Prostate gland (tissue), 2 donors: ENCODE measurements around the gene MAML3. TPM values are rescaled to one million over a fixed set of nuclear protein-coding genes. Genes with fewer than 3 reads are reported as not detected.

Experiments
- DNase-seq: peaks from one replicate; pipeline ENCODE4 v3.0.0-alpha.2; 2019; ENCODE audit warnings: low spot score
- H3K27ac ChIP-seq, 2 donors: fragments of 200-600 bp; sonication (generic); 2 replicates each; pipeline ENCODE4 v1.5.1; 2017 to 2019
- H3K27me3 ChIP-seq: fragments of 200-600 bp; sonication (generic); replicated peaks from 2 replicates; pipeline ENCODE4 v1.5.1; 2019; ENCODE audit not compliant: insufficient read depth
- H3K36me3 ChIP-seq, 2 donors: fragments of 200-600 bp; sonication (generic); 1 replicate in 1 of 2; 2 replicates in 1 of 2; pipeline versions ENCODE4 v1.5.1 to v1.8.1; 2017 to 2019
- H3K4me1 ChIP-seq: fragments of 200-600 bp; sonication (generic); replicated peaks from 2 replicates; pipeline ENCODE4 v1.5.1; 2019
- H3K4me3 ChIP-seq, 2 donors: fragments of 200-600 bp; sonication (generic); 2 replicates each; pipeline ENCODE4 v1.5.1; 2017 to 2019
- H3K9me3 ChIP-seq: fragments of 200-600 bp; sonication (generic); 2 replicates; pipeline ENCODE4 v1.5.1; 2017
- CTCF ChIP-seq, 4 experiments: fragments of 200-600 bp in 2 of 4; fragments of 450-650 bp in 2 of 4; sonication (generic) in 2 of 4; IDR thresholded peaks; 1 replicate in 3 of 4; 2 replicates in 1 of 4; pipeline ENCODE4 v1.5.1; 2016 to 2019; ENCODE audit warnings: antibody characterized with exemption in 4 of 4, mild to moderate bottlenecking in 2 of 4, moderate library complexity in 2 of 4
- POLR2A ChIP-seq: fragments of 450-650 bp; IDR thresholded peaks from one replicate; pipeline ENCODE4 v1.6.1; 2016; ENCODE audit warnings: antibody characterized with exemption, mild to moderate bottlenecking
- POLR2AphosphoS5 ChIP-seq: sonication (generic); formaldehyde crosslinking; IDR thresholded peaks from one replicate; pipeline ENCODE4 v1.6.1; 2017; ENCODE audit warnings: antibody characterized with exemption
- WGBS: methylation state at CpG from one replicate; pipeline ENCODE4 v1.1.5; 2018; 5-methylcytosine and 5-hydroxymethylcytosine counted together
- intact Hi-C: fragments of 100-400 bp; cut with DNase I; formaldehyde crosslinking; loops from one replicate; pipeline ENCODE4 v1.14.2; 2022
- total RNA-seq, 2 donors: library from RNA; depleted of rRNA; stranded (reverse); fragments of >200 nt; gene quantifications; one replicate each; pipeline ENCODE4 v1.1.0, GENCODE V29; 2016

The MAML3 gene
- total RNA-seq, 2 donors from 2014 or later, result 15.0 to 30.6 TPM

- Histone ChIP-seq H3K36me3 (no peaks in the 10 kb centered on the region), H3K9me3 (no peaks in the 10 kb centered on the region), H3K27ac (peak overlapping the region; percentile 53 to 72), H3K4me3 (no peak overlapping the region), H3K27me3 (no peaks in the 10 kb centered on the region), H3K4me1 (peaks cover 33% of the 10 kb centered on the region)
- TF ChIP-seq CTCF (IDR thresholded peaks at IDR 0.05), result no peak
- no peak for TF ChIP-seq POLR2AphosphoS5
- TF ChIP-seq POLR2A, result no peak
- DNase-seq, result no peak
- WGBS, result 71% methylated on average over 7 of the region's 7 CpGs
- intact Hi-C loops, result loop anchor here (5.0 to 10.0 kb wide), 2 partner anchors 234 to 336 kb away; partner anchors contain the start of gene MAML3
Observed at GRCh38 chr4:139918591-139918990, 235.4 kb downstream of the MAML3 start.

- H3K4me1 ChIP-seq, result peaks cover 30% of the 10 kb centered on the region
- H3K9me3 ChIP-seq, result no peaks in the 10 kb centered on the region
- WGBS, result 92% methylated on average over 6 of the region's 6 CpGs
- intact Hi-C loops, result loop anchor here (5.0 to 10.0 kb wide), 2 partner anchors 234 to 337 kb away; partner anchors contain the start of gene MAML3
- no peak for DNase-seq
- H3K27me3 ChIP-seq, result no peaks in the 10 kb centered on the region
- peak overlapping the region; percentile 53 to 72 for H3K27ac ChIP-seq
- TF ChIP-seq POLR2AphosphoS5 (no peak), POLR2A (no peak), CTCF (IDR thresholded peaks at IDR 0.05) (no peak)
- H3K36me3 ChIP-seq, result no peaks in the 10 kb centered on the region
- H3K4me3 ChIP-seq, result no peak overlapping the region
Observed at GRCh38 chr4:139917896-139918295, 236.1 kb downstream of the MAML3 start.

- no peak for DNase-seq
- Histone ChIP-seq H3K4me1 (peaks cover 14% of the 10 kb centered on the region), H3K36me3 (no peaks in the 10 kb centered on the region), H3K9me3 (no peaks in the 10 kb centered on the region), H3K4me3 (no peak overlapping the region), H3K27me3 (no peaks in the 10 kb centered on the region), H3K27ac (no peak overlapping the region)
- intact Hi-C loops, result loop anchor here (5.0 to 10.0 kb wide), 2 partner anchors 236 to 339 kb away; partner anchors contain the start of gene MAML3
- TF ChIP-seq CTCF (IDR thresholded peaks at IDR 0.05) (no peak), POLR2AphosphoS5 (no peak), POLR2A (no peak)
- 56% methylated on average over 1 of the region's 1 CpG for WGBS
Observed at GRCh38 chr4:139916041-139916440, 237.9 kb downstream of the MAML3 start.

GRCh38 chr4:139915037-139915436, 238.9 kb downstream of the MAML3 start:
- TF ChIP-seq POLR2AphosphoS5, result no peak
- no peak for TF ChIP-seq CTCF (IDR thresholded peaks at IDR 0.05)
- no peak for TF ChIP-seq POLR2A
- WGBS, result 49% methylated on average over 2 of the region's 2 CpGs

GRCh38 chr4:139913995-139914598, 239.9 kb downstream of the MAML3 start:
- Histone ChIP-seq H3K4me1 (no peaks in the 10 kb centered on the region), H3K36me3 (no peaks in the 10 kb centered on the region), H3K9me3 (no peaks in the 10 kb centered on the region), H3K27ac (peak overlapping the region in 1 of 2 donors; percentile 14), H3K4me3 (no peak overlapping the region), H3K27me3 (no peaks in the 10 kb centered on the region)
- TF ChIP-seq CTCF (IDR thresholded peaks at IDR 0.05) (no peak), POLR2A (no peak), POLR2AphosphoS5 (no peak)
- intact Hi-C loops, result loop anchor here (10.0 kb wide), 1 partner anchor 341 kb away; no protein-coding TSS in a partner anchor
- 30% methylated on average over 5 of the region's 5 CpGs for whole genome bisulfite sequencing
- no peak for DNase-seq

More at GRCh38 chr4:139915037-139915436, 238.9 kb downstream of the MAML3 start:
- Histone ChIP-seq H3K27ac (no peak overlapping the region), H3K27me3 (no peaks in the 10 kb centered on the region), H3K4me3 (no peak overlapping the region), H3K9me3 (no peaks in the 10 kb centered on the region), H3K4me1 (peaks cover 4% of the 10 kb centered on the region), H3K36me3 (no peaks in the 10 kb centered on the region)
- intact Hi-C loops, result loop anchor here (5.0 to 10.0 kb wide), 2 partner anchors 237 to 340 kb away; partner anchors contain the start of gene MAML3
- no peak for DNase-seq
